Testis (tissue), 3 donors: ENCODE results near the gene IST1. TPM values are rescaled to one million over a fixed set of nuclear protein-coding genes. Genes with fewer than 3 reads are reported as not detected.
"Not testable (repeated sequence)": the region's sequence is repeated elsewhere in the genome, so short reads cannot be mapped to it uniquely, and the experiment has no call there.

ENCODE experiments used
- DNase-seq: peaks from one replicate; pipeline ENCODE4 v3.0.0-alpha.2; 2019
- H3K27ac ChIP-seq, 2 donors: fragments of 200-600 bp; sonication (generic); one replicate each; pipeline ENCODE4 v1.5.1; 2019
- H3K27me3 ChIP-seq: fragments of 200-600 bp; sonication (generic); one replicate; pipeline ENCODE4 v1.5.1; 2019
- H3K36me3 ChIP-seq: fragments of 200-600 bp; sonication (generic); one replicate; pipeline ENCODE4 v1.5.1; 2017; ENCODE audit warnings: low read depth; ENCODE audit errors: missing control alignments
- H3K4me1 ChIP-seq: fragments of 200-600 bp; sonication (generic); one replicate; pipeline ENCODE4 v1.5.1; 2019
- H3K4me3 ChIP-seq, 2 donors: fragments of 200-600 bp; sonication (generic); one replicate each; pipeline ENCODE4 v1.5.1; 2017 to 2019
- H3K9me3 ChIP-seq: fragments of 200-600 bp; sonication (generic); one replicate; pipeline ENCODE4 v1.5.1; 2017
- CTCF ChIP-seq, 3 experiments: fragments of 450-650 bp in 2 of 3; fragments of 200-600 bp in 1 of 3; sonication (generic) in 1 of 3; IDR thresholded peaks; one replicate each; pipeline ENCODE4 v1.5.1; 2016 to 2019; ENCODE audit warnings: antibody characterized with exemption in 3 of 3, mild to moderate bottlenecking in 2 of 3, moderate library complexity in 1 of 3
- POLR2A ChIP-seq: fragments of 450-650 bp; IDR thresholded peaks from one replicate; pipeline ENCODE4 v1.6.1; 2017; ENCODE audit warnings: antibody characterized with exemption, mild to moderate bottlenecking, moderate library complexity
- WGBS, 2 donors: methylation state at CpG; one replicate each; pipeline ENCODE4 v1.1.5; 2018; 5-methylcytosine and 5-hydroxymethylcytosine counted together
- intact Hi-C: fragments of 100-400 bp; cut with DNase I; formaldehyde crosslinking; loops from one replicate; pipeline ENCODE4 v1.15.1; 2023; ENCODE audit warnings: low total_unique reads
- polyA plus RNA-seq: library from polyadenylated mRNA; stranded (reverse); fragments of 350-450 nt; fragmentation: Illumina TruSeq; extraction: RNeasy Lipid Tissue Mini Kit (QIAGEN cat#74804); gene quantifications from one replicate; pipeline ENCODE4 v1.2.3, GENCODE V29; 2014; ENCODE audit warnings: low read depth, low replicate concordance; ENCODE audit not compliant: insufficient read depth
- total RNA-seq, 2 donors: library from RNA; depleted of rRNA; stranded (reverse); fragments of >200 nt; gene quantifications; one replicate each; pipeline ENCODE4 v1.2.3, GENCODE V29; 2016

IST1 gene
- total and polyA plus RNA-seq, 3 donors from 2014 or later = 236 to 306 (median 301) TPM

DNA sequence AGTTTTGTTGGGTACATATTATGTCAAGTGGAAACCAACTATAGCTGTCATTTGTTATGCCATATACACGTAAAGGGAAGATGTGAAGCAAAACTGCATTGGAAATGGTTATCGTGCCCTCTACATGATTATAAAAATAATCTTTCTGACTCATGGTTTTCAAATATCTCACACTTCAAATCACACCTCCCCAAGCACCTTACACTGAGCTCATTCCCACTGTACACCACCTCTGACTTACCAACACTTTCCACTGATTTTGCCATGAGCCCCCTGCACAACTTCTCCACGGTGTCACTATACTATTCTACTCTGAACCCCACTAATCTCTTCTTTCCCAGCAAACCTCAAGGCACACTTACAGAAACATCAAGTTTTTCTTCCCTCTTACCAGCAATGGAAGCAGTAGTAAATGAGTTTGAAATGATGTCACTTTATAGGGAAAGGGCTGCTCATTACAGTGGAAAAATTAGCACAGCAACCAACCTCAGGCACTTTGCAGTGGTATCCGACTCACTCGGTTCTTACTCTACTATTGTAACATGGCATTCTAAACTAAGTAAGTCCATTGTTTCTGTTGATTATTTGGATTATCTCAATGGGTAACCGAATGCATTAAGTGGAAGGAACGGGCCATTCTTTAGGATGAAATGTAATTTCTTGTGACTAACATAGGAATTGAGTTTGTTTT, 30.0 kb upstream of the IST1 start:
- Histone ChIP-seq H3K27ac (no peak overlapping the region), H3K9me3 (no peaks in the 10 kb centered on the region), H3K4me1 (no peaks in the 10 kb centered on the region), H3K36me3 (no peaks in the 10 kb centered on the region), H3K4me3 (no peak overlapping the region), H3K27me3 (no peaks in the 10 kb centered on the region)
- intact Hi-C loops = no loop called here
- no peak for TF ChIP-seq CTCF (IDR thresholded peaks at IDR 0.05)
- TF ChIP-seq POLR2A = no peak
- 82 to 91% methylated on average over 7 of the region's 7 CpGs for WGBS, 2 donors
- DNase-seq = no peak

DNA sequence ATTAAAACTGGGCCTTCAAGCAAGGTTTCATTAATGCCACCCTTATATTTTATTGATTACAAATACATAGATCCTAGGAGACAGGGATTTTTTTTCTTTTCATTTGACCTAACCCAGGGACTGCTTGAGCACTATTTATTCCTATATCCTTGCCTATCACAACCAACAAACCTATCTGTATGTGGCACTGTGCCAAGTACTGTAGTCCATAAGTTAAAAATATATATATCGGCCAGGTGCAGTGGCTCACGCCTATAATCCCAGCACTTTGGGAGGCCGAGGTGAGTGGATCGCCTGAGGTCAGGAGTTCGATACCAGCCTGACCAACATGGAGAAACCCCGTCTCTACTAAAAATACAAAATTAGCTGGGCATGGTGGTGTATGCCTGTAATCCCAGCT, 28.2 kb upstream of the IST1 start:
- H3K4me1 ChIP-seq, H3K27ac ChIP-seq, H3K36me3 ChIP-seq, H3K9me3 ChIP-seq, intact Hi-C loops, H3K27me3 ChIP-seq, H3K4me3 ChIP-seq, DNase-seq: not testable (repeated sequence)
- 92 to 95% methylated on average over 6 of the region's 6 CpGs for WGBS, 2 donors

DNA sequence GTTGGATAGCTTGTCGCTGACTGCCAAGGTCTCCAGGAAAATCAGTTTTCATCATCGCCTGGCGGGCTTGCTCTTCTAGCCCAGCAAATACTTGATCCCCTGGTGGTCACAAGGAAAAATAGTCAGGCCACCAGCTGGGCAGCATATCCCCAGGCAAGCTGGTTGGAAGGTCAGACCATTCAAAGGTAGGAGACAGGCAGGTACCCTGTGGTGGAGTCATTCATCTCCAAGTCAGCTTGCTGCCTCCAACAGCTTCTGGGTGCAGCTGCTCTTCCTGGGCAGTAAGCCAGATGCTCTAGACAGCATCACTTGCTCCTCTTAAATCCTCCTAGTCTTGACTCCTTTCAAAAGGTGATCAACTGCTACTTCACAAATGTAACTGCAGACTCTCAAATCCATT, 27.4 kb upstream of the IST1 start:
- intact Hi-C loops = no loop called here
- no peak overlapping the region for H3K27ac ChIP-seq
- H3K4me1 ChIP-seq = no peaks in the 10 kb centered on the region
- H3K36me3 ChIP-seq = no peaks in the 10 kb centered on the region
- no peaks in the 10 kb centered on the region for H3K9me3 ChIP-seq
- no peak overlapping the region for H3K4me3 ChIP-seq
- no peaks in the 10 kb centered on the region for H3K27me3 ChIP-seq
- 89 to 99% methylated on average over 3 of the region's 3 CpGs for WGBS, 2 donors
- DNase-seq = no peak
- no peak for TF ChIP-seq POLR2A
- TF ChIP-seq CTCF (IDR thresholded peaks at IDR 0.05) = no peak

DNA sequence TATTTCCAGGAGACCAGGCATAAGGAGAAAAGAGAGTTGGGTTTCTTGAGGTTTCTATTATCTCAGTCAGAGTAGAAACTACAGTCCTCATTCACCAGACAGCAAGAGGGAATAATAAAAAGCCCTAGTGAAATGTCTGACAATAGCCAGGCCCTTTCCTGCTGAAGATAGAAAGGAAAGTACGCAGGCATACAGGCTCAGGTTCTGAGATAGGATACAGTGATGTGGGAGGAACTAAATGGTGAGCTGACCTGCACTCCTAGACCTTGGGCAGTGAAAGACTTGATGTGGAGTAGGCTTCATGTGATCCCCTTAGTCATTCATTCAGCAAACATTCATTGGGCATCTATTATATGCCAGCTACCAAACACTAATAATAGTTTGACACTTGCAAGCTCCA, 26.2 kb upstream of the IST1 start:
- no peaks in the 10 kb centered on the region for H3K27me3 ChIP-seq
- WGBS, 2 donors = 92% methylated on average over 1 of the region's 1 CpG
- no peak for DNase-seq

DNA sequence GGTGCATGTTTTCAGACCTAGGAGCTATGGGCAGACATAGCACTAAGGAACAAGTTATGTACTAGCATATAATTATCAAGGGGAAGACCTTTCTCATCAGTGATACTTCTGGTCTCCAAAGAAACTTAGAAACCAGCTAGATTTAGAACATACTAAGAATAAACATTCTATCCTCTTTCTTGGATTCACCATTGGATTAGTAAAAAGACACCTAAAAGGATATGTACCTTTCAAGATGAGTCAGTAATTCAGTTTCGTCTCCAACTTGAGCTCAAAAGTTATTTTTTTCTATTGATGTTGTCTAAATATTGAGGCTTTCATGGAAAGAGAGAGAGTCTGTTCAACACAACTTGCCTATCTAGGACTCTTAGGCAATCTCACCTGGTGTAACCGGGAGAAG, 24.5 kb upstream of the IST1 start:
- no peak for TF ChIP-seq POLR2A
- TF ChIP-seq CTCF (IDR thresholded peaks at IDR 0.05) = no peak
- intact Hi-C loops = no loop called here
- H3K4me3 ChIP-seq = no peak overlapping the region
- no peaks in the 10 kb centered on the region for H3K4me1 ChIP-seq
- DNase-seq = no peak
- H3K27ac ChIP-seq = no peak overlapping the region
- WGBS, 2 donors = 92 to 96% methylated on average over 2 of the region's 2 CpGs
- no peaks in the 10 kb centered on the region for H3K9me3 ChIP-seq
- H3K27me3 ChIP-seq = no peaks in the 10 kb centered on the region
- no peaks in the 10 kb centered on the region for H3K36me3 ChIP-seq

More for the DNA sequence above, 26.2 kb upstream of the IST1 start:
- no peaks in the 10 kb centered on the region for H3K9me3 ChIP-seq
- TF ChIP-seq POLR2A (no peak), CTCF (IDR thresholded peaks at IDR 0.05) (no peak)
- H3K36me3 ChIP-seq = no peaks in the 10 kb centered on the region
- no peak overlapping the region for H3K4me3 ChIP-seq
- no peak overlapping the region for H3K27ac ChIP-seq
- intact Hi-C loops = no loop called here
- H3K4me1 ChIP-seq = no peaks in the 10 kb centered on the region
